Measurements from ENCODE around the gene ZFTA.

- TF ChIP-seq, protein P1, sequence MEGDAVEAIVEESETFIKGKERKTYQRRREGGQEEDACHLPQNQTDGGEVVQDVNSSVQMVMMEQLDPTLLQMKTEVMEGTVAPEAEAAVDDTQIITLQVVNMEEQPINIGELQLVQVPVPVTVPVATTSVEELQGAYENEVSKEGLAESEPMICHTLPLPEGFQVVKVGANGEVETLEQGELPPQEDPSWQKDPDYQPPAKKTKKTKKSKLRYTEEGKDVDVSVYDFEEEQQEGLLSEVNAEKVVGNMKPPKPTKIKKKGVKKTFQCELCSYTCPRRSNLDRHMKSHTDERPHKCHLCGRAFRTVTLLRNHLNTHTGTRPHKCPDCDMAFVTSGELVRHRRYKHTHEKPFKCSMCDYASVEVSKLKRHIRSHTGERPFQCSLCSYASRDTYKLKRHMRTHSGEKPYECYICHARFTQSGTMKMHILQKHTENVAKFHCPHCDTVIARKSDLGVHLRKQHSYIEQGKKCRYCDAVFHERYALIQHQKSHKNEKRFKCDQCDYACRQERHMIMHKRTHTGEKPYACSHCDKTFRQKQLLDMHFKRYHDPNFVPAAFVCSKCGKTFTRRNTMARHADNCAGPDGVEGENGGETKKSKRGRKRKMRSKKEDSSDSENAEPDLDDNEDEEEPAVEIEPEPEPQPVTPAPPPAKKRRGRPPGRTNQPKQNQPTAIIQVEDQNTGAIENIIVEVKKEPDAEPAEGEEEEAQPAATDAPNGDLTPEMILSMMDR (IDR thresholded peaks at IDR 0.05; ENCODE audit: low read depth, low read length, missing input control) = no peak
- TF ChIP-seq ATF3 (IDR thresholded peaks at IDR 0.05) = no peak
- TF ChIP-seq REST (IDR thresholded peaks at IDR 0.05) = no peak
- TF ChIP-seq HNF4A (conservative IDR thresholded peaks at IDR 0.05) = no peak
- TF ChIP-seq JUND (IDR thresholded peaks at IDR 0.05) = no peak
- TF ChIP-seq EGR1 (IDR thresholded peaks at IDR 0.05; ENCODE audit: low read depth in 2 of 2) = no peak
- TF ChIP-seq, protein P2, sequence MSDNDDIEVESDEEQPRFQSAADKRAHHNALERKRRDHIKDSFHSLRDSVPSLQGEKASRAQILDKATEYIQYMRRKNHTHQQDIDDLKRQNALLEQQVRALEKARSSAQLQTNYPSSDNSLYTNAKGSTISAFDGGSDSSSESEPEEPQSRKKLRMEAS (IDR thresholded peaks at IDR 0.05) = no peak
Observed at GRCh38 chr11:63811522-63811921, 42.9 kb upstream of the ZFTA start.
